Immature natural killer cell (primary cell): ENCODE data around the gene CYP2A6. TPM values are rescaled to one million over a fixed set of nuclear protein-coding genes. Genes with fewer than 3 reads are reported as not detected.
"Not testable (repeated sequence)": the region's sequence is repeated elsewhere in the genome, so short reads cannot be mapped to it uniquely, and the experiment has no call there.

Experiments
- DNase-seq, 3 donors: peaks; one replicate each; pipeline ENCODE4 v3.0.0; 2022; ENCODE audit warnings: mixed read lengths in 1 of 3
- H3K27ac Mint-ChIP-seq, 6 donors: one replicate each; pipeline ENCODE4 v1.8.0; 2020; ENCODE audit warnings: mixed read lengths in 6 of 6, mild to moderate bottlenecking in 5 of 6, inconsistent platforms in 4 of 6, moderate library complexity in 3 of 6
- H3K27me3 Mint-ChIP-seq, 3 donors: one replicate each; pipeline ENCODE4 v1.8.0; 2020 to 2021; ENCODE audit warnings: low read depth in 3 of 3, mild to moderate bottlenecking in 3 of 3, mixed read lengths in 3 of 3, moderate library complexity in 3 of 3, inconsistent platforms in 1 of 3
- H3K36me3 Mint-ChIP-seq, 3 donors: one replicate each; pipeline ENCODE4 v1.8.0; 2020; ENCODE audit warnings: mixed read lengths in 3 of 3, inconsistent platforms in 2 of 3, mild to moderate bottlenecking in 2 of 3
- H3K4me1 Mint-ChIP-seq, 2 donors: one replicate each; pipeline ENCODE4 v1.8.0; 2020; ENCODE audit warnings: inconsistent platforms in 2 of 2, mild to moderate bottlenecking in 2 of 2, mixed read lengths in 2 of 2, moderate library complexity in 1 of 2
- H3K4me3 Mint-ChIP-seq, 5 donors: one replicate each; pipeline ENCODE4 v1.8.0; 2020; ENCODE audit warnings: mild to moderate bottlenecking in 5 of 5, mixed read lengths in 5 of 5, inconsistent platforms in 3 of 5, moderate library complexity in 3 of 5
- H3K9me3 Mint-ChIP-seq, 6 donors: one replicate each; pipeline ENCODE4 v1.8.0; 2020; ENCODE audit warnings: mild to moderate bottlenecking in 6 of 6, mixed read lengths in 6 of 6, inconsistent platforms in 4 of 6, moderate library complexity in 3 of 6
- polyA plus RNA-seq, 3 donors: library from polyadenylated mRNA; unstranded; fragments of 300-500 nt; fragmentation: Illumina TruSeq; gene quantifications; one replicate each; pipeline ENCODE4 v1.2.3, GENCODE V29; 2021

The CYP2A6 gene, protein sequence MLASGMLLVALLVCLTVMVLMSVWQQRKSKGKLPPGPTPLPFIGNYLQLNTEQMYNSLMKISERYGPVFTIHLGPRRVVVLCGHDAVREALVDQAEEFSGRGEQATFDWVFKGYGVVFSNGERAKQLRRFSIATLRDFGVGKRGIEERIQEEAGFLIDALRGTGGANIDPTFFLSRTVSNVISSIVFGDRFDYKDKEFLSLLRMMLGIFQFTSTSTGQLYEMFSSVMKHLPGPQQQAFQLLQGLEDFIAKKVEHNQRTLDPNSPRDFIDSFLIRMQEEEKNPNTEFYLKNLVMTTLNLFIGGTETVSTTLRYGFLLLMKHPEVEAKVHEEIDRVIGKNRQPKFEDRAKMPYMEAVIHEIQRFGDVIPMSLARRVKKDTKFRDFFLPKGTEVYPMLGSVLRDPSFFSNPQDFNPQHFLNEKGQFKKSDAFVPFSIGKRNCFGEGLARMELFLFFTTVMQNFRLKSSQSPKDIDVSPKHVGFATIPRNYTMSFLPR
- polyA plus RNA-seq: under 1 TPM in 1 of 3 donors, not detected in 2; 0.48 TPM

DNA sequence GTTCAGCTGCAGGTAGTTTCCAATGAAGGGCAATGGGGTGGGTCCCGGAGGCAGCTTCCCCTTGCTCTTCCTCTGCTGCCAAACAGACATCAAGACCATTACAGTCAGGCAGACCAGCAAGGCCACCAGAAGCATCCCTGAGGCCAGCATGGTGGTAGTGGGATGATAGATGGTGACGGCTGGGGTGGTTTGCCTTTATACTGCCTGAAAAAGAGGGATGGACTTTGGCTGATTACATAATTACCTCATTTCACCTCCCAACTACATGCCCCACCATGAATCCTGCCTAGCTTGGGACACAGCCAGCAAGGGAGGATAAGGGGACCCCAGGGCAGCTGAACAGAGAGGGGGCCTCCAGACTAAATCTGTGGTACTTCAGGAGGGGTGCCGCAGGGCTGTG, at the start of gene CYP2A6:
CYP2A6 (minus strand) TSS at position 171 of the 400 bp plus-strand sequence; CDS start at position 150, 21 bp downstream.
- Mint-ChIP-seq H3K27ac (peak within 1 kb of the TSS in 4 of 6 donors; percentile 57 to 96 (median 85)), H3K4me1 (peaks cover 14 to 25% of the 10 kb centered on the region in 2 donors), H3K27me3 (peaks cover 18 to 33% (median 22%) of the 10 kb centered on the region in 3 donors), H3K4me3 (peak within 1 kb of the TSS in 1 of 5 donors; percentile 66)
- DNase-seq, H3K36me3 Mint-ChIP-seq, H3K9me3 Mint-ChIP-seq: not testable (repeated sequence)

DNA sequence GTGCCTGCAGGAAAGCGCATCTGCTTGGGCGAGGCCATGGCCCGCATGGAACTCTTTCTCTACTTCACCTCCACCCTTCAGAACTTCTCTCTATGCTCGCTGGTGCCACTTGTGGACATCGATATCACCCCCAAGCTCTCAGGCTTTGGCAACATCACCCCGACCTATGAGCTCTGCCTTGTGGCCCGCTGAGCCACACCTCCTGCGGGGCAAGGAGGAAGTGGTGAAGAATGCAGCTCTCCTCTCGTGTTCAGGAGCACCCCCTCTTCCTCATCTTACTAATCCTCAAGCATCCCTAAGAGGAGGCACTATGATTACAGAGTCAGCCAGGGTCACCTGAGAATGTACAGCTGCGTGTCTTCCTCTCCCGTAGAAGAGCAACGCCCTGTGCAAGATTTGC, 49.7 kb upstream of the CYP2A6 start:
- not testable (repeated sequence) for H3K36me3 Mint-ChIP-seq, H3K9me3 Mint-ChIP-seq, H3K27me3 Mint-ChIP-seq
- Mint-ChIP-seq H3K27ac (peak overlapping the region in 2 of 6 donors; percentile 51 to 52), H3K4me1 (peaks cover 14 to 17% of the 10 kb centered on the region in 2 donors), H3K4me3 (peak overlapping the region in 4 of 5 donors; percentile 19 to 76 (median 34))
- DNase-seq: peak; percentile 23 to 37 (median 26)

DNA sequence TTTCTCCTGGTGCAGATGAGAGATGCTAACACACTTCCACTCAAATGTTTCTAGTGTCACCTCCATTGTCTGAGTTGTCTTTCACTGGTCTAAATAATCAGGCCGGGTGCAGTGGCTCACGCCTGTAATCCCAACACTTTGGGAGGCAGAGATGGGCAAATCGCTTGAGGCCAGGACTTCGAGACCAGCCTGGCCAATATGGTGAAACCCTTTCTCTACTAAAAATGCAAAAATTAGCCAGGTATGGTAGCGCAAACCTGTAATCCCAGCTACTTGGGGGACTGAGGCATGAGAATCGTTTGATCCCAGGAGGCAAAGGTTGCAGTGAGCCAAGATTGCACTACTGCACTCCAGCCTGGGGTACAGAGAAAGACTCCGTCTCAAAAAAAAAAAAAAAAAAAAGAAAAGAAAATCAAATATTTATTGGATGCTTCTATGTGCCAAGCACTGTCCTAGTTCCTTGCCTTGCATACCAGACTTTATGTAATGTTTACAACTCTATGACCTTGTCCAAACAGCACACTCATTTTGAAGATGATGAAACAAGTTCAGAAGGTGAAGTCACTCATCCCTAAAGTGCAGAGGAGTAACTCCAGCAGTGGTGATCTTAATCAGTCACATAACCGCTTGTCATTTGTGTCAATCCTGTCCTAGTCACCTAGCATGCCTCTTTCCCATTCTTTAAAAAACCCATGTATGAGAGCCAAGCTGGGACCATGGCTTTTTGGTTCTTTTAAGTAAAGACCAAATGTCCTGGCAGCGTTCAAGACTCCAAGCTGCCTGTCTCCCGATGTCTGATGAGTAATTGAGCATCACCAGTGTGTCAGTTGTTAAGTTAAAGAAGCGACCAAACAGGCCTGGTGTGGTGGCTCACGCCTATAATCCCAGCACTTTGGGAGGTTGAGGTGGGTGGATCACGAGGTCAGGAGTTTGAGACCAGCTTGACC, 46.9 kb upstream of the CYP2A6 start:
- peaks cover 14 to 17% of the 10 kb centered on the region in 2 donors for H3K4me1 Mint-ChIP-seq
- H3K27ac Mint-ChIP-seq, H3K4me3 Mint-ChIP-seq, H3K36me3 Mint-ChIP-seq, H3K9me3 Mint-ChIP-seq, DNase-seq: not testable (repeated sequence)
- H3K27me3 Mint-ChIP-seq: peaks cover 4 to 16% (median 4%) of the 10 kb centered on the region in 3 donors

DNA sequence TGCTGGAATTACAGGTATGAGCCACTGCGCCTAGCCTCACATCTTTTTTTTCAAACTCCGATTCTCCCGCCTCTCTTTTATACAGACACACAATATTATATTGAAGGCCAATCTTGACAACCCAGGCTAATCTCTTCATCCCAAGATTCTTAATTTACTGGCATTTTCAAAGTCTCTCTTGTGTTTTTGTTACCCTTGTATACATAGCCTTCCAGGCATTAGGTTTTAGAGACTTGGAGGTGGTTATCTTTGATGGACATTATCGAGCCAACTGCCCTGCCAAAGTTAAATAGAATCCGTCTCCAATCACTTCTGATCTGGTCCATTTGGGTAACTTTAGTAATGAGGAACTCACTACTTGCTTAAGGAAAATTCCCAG, 46.2 kb upstream of the CYP2A6 start:
- Mint-ChIP-seq H3K27ac (no peak overlapping the region), H3K4me1 (peaks cover 14 to 17% of the 10 kb centered on the region in 2 donors), H3K36me3 (peaks cover 0 to 3% (median 0%) of the 10 kb centered on the region in 3 donors), H3K27me3 (peaks cover 4 to 16% (median 4%) of the 10 kb centered on the region in 3 donors), H3K9me3 (no peaks in the 10 kb centered on the region), H3K4me3 (no peak overlapping the region)
- no peak for DNase-seq

DNA sequence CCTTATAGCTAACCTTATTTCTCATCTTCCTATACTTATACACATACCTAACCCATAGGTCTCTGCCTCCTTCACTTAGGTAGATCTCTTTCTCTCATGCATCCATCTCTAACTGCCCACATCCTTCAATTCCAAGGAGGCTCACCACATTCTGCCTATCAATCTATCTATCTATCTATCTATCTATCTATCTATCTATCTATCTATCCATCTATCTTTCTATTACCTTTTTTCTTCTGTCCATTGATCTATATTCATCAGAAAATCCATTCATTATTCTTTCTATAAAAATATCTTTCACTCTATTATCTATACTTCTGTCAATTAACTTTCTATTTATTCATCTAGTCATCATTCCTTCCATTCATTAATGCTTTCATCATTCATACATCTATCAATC, 42.9 kb upstream of the CYP2A6 start:
- no peak for DNase-seq
- H3K36me3 Mint-ChIP-seq: peaks cover 0 to 4% (median 0%) of the 10 kb centered on the region in 3 donors
- no peak overlapping the region for H3K4me3 Mint-ChIP-seq
- peak overlapping the region in 1 of 6 donors; percentile 7 for H3K27ac Mint-ChIP-seq
- H3K27me3 Mint-ChIP-seq: peaks cover 4 to 19% (median 7%) of the 10 kb centered on the region in 3 donors
- no peaks in the 10 kb centered on the region for H3K9me3 Mint-ChIP-seq
- H3K4me1 Mint-ChIP-seq: no peaks in the 10 kb centered on the region

DNA sequence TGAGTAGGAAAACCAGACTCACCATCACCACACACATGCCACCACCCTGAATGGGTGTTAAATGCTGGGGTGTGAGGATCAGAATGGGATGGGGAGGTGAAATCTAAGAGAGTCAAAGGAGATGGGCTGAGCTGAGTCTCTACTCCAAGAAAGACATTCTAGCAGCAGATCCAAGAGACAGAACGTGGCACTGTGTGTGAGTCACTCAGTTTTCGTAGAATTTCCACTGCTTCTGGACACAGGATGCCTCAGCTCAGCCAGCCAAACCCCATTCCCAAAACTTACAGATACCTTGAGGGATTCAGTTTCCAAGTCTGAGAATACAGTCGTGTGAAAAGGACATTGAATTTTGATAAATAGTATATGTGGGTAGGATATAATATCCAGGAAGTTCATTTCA, 39.1 kb upstream of the CYP2A6 start:
- H3K4me1 Mint-ChIP-seq: no peaks in the 10 kb centered on the region
- DNase-seq: no peak
- no peak overlapping the region for H3K4me3 Mint-ChIP-seq
- H3K36me3 Mint-ChIP-seq: peaks cover 0 to 4% (median 0%) of the 10 kb centered on the region in 3 donors
- H3K27me3 Mint-ChIP-seq: peaks cover 6 to 16% (median 7%) of the 10 kb centered on the region in 3 donors
- no peak overlapping the region for H3K27ac Mint-ChIP-seq
- no peaks in the 10 kb centered on the region for H3K9me3 Mint-ChIP-seq

DNA sequence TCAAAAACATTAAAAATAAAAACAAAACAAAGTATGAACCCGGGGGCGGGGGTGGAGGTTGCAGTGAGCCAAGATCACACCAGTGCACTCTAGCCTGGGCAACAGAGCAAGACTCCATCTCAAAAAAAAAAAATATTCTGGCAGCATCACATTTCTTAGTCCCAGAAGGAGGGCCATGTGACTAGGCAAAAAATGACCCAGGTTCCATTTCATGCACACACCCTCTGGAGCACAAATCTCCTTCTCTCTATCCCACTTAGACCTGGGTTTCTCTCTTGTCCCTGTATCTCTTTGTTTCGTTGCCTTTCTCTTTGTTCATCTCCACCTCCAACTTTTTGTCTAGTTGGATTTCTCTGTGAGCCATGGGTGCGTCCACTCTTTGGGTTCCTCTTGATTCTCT, 37.9 kb upstream of the CYP2A6 start:
- H3K9me3 Mint-ChIP-seq: no peaks in the 10 kb centered on the region
- H3K36me3 Mint-ChIP-seq: peaks cover 0 to 4% (median 0%) of the 10 kb centered on the region in 3 donors
- H3K27me3 Mint-ChIP-seq: peaks cover 6 to 13% (median 6%) of the 10 kb centered on the region in 3 donors
- no peak overlapping the region for H3K4me3 Mint-ChIP-seq
- no peak overlapping the region for H3K27ac Mint-ChIP-seq
- DNase-seq: no peak
- no peaks in the 10 kb centered on the region for H3K4me1 Mint-ChIP-seq

DNA sequence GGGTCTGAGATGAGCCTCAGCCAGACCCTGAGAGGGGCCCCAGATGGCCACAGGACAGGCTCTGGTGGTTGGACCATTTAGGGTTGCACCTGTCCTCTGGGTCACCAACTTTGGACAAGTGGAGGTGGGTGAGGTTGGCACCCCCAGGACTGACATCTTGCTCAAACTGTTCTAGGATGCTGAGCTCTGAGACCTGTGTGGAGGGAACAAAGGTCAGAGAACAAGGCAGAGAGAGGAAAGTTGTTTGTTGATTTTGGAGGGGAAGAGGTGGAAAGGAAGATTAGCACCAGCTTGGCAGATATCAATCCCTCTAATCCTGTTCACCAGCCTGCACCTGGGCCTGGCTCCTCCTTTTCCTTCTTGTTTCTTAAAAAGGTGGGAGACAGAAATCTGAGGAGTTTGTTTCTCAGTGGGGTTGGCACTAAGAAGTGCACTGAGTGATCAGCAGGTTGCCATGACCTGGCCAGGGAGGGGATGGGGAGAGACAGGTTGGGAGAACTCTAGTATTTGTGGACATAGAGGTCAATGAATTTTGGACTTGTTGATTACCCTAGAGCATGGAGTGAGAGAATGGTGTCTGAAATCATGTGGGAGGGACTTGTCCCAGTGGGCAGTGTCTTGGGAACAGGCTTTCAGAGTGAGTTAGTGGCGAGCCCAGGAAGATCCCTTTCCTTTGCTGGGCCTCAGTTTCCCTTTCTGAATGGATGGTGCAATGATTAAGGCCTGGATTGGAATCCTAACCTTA, 34.1 kb upstream of the CYP2A6 start:
- H3K9me3 Mint-ChIP-seq, H3K27ac Mint-ChIP-seq, H3K36me3 Mint-ChIP-seq, DNase-seq, H3K4me1 Mint-ChIP-seq, H3K4me3 Mint-ChIP-seq: not testable (repeated sequence)
- H3K27me3 Mint-ChIP-seq: peaks cover 5 to 13% (median 9%) of the 10 kb centered on the region in 3 donors

DNA sequence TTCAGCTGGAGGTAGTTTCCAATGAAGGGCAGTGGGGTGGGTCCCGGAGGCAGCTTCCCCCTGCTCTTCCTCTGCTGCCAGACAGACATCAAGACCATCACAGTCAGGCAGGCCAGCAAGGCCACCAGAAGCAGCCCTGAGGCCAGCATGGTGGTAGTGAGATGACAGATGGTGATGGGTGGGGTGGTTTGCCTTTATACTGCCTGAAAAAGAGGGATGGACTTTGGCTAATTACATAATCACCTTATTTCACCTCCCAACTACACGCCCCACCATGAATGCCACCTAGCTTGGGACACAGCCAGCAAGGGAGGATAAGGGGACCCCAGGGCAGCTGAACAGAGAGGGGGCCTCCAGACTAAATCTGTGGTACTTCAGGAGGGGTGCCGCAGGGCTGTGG, 31.8 kb upstream of the CYP2A6 start, which contains the start of gene CYP2A7:
CYP2A7 (minus strand) TSS at position 170 of the 400 bp plus-strand sequence; CDS start at position 149, 21 bp downstream.
- peak within 1 kb of the TSS in 4 of 6 donors; percentile 7 to 79 (median 43) for H3K27ac Mint-ChIP-seq
- H3K9me3 Mint-ChIP-seq, H3K4me3 Mint-ChIP-seq, H3K4me1 Mint-ChIP-seq, DNase-seq, H3K36me3 Mint-ChIP-seq: not testable (repeated sequence)
- H3K27me3 Mint-ChIP-seq: peaks cover 5 to 17% (median 17%) of the 10 kb centered on the region in 3 donors

DNA sequence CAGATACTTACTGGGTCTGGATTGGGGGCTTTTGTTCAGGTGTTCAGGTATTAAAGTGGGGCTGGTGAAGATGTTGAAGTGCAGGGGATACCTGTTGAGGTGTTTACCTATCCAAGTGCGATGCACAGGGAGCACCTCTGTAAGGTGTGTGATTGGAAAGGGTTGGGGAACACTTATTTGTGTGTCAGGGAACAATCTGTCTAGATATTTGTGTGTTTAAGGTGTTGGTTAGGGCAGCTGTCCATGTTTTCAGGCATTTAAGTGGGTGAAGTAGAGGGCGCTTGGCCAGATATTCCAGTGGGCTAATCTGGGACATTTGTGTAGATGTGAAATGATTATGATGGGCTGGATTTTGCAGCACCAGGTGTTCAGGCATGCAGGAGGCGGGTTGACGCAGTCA, 29.1 kb upstream of the CYP2A6 start:
- peak overlapping the region in 2 of 6 donors; percentile 11 to 55 for H3K27ac Mint-ChIP-seq
- H3K27me3 Mint-ChIP-seq: peaks cover 7 to 19% (median 19%) of the 10 kb centered on the region in 3 donors
- DNase-seq, H3K9me3 Mint-ChIP-seq, H3K36me3 Mint-ChIP-seq: not testable (repeated sequence)
- peaks cover 16 to 22% of the 10 kb centered on the region in 2 donors for H3K4me1 Mint-ChIP-seq
- peak overlapping the region in 1 of 5 donors; percentile 6 for H3K4me3 Mint-ChIP-seq

DNA sequence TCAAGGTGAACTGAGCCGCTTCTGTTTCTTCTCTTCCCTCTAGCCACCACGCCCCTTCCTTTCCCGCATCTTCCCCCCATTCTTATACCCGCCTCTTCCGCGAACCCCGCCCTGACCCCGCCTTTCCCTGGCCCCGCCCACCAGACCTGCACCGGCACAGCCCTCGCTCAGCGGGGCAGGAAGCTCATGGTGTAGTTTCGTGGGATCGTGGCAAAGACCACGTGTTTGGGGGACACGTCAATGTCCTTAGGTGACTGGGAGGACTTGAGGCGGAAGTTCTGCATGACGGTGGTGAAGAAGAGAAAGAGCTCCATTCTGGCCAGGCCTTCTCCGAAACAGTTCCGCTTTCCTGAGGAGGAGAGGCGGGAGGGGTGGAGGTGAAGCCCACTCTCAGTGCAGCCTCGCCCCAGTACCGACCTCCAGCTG, 25.3 kb upstream of the CYP2A6 start:
- Mint-ChIP-seq H3K4me3 (peak overlapping the region; percentile 74 to 89 (median 80)), H3K4me1 (peaks cover 16 to 22% of the 10 kb centered on the region in 2 donors), H3K27ac (peak overlapping the region; percentile 80 to 93 (median 91)), H3K27me3 (peaks cover 8 to 20% (median 15%) of the 10 kb centered on the region in 3 donors)
- H3K9me3 Mint-ChIP-seq, H3K36me3 Mint-ChIP-seq: not testable (repeated sequence)
- DNase-seq: peak; percentile 78 to 89 (median 82)

DNA sequence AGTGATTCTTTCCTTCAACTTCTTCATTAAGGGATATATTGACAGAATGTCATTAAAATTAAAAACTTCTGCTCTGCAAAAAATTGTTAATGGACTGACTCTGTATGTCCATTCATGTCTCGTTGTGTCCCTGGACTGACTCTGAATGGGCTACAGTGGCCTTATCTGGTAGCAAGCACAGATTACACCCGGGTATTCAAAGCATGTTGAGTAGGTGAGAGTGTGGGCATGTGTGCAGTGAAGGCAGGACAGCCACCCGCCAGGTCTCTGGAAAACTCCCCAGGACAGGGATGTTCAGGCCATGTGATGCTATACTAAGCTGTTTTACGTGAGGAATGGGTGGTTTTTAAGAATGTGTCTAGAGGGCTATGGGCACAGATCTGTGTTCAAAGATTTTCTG, 24.6 kb upstream of the CYP2A6 start:
- Mint-ChIP-seq H3K27me3 (peaks cover 10 to 21% (median 15%) of the 10 kb centered on the region in 3 donors), H3K27ac (peak overlapping the region; percentile 80 to 93 (median 91)), H3K4me1 (peaks cover 16 to 22% of the 10 kb centered on the region in 2 donors), H3K4me3 (peak overlapping the region; percentile 74 to 89 (median 80))
- not testable (repeated sequence) for H3K9me3 Mint-ChIP-seq, H3K36me3 Mint-ChIP-seq, DNase-seq

DNA sequence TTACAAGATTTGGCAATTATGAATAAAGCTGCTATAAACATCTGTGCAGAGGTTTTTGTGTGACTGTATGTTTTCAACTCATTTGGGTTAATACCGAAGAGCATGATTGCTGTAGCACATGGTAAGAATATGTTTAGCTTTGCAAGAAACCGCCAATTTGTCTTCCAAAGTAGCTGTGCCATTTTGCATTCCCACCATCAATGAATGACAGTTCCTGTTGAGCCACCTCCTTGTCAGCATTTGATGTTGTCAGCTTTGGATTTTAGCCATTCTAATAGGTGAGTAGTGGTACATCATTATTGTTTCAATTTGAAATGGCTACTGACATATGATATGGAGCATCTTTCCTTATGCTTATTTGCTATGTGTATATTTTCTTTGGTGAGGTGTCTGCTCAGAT, 23.6 kb upstream of the CYP2A6 start:
- not testable (repeated sequence) for DNase-seq, H3K36me3 Mint-ChIP-seq, H3K27ac Mint-ChIP-seq, H3K4me3 Mint-ChIP-seq, H3K9me3 Mint-ChIP-seq
- peaks cover 16 to 22% of the 10 kb centered on the region in 2 donors for H3K4me1 Mint-ChIP-seq
- H3K27me3 Mint-ChIP-seq: peaks cover 8 to 15% (median 14%) of the 10 kb centered on the region in 3 donors
